ENCODE measurements around the gene GNG7. TPM values are rescaled to one million over a fixed set of nuclear protein-coding genes. Genes with fewer than 3 reads are reported as not detected.
"Not testable (repeated sequence)": the region's sequence is repeated elsewhere in the genome, so short reads cannot be mapped to it uniquely, and the experiment has no call there.

The GNG7 gene
- total RNA-seq, 1 donor from 2014 or later = 11.3 TPM

DNA sequence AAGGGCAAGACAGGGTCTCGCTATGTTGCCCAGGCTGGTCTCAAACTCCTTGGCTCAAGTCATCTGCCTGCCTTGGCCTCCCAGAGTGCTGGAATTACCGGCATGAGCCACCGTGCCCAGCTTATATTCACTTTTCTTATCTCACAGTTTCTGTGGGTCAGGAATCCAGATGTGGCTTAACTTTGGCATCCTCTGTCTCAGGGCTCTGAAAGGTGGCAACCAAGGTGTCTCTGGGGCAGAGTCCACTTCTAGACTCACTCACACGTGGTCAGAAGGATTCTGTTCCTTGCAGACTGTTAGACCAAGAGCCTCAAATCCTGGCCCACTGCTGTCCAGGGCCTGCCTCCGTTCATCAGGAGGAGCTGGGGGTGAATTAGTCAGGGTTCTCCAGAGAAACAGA is 238.1 kb downstream of the GNG7 start:
- no peak for DNase-seq (ENCODE audit: low spot score, unreplicated experiment)
- H3K36me3 Mint-ChIP-seq (ENCODE audit: insufficient read depth) = no peaks in the 10 kb centered on the region
- peaks cover 4% of the 10 kb centered on the region for H3K27me3 Mint-ChIP-seq
- no peaks in the 10 kb centered on the region for H3K4me1 Mint-ChIP-seq (ENCODE audit: low read depth)
- H3K27ac Mint-ChIP-seq = no peak overlapping the region
- no peaks in the 10 kb centered on the region for H3K9me3 Mint-ChIP-seq (ENCODE audit: low read depth)
- TF ChIP-seq, protein P1, sequence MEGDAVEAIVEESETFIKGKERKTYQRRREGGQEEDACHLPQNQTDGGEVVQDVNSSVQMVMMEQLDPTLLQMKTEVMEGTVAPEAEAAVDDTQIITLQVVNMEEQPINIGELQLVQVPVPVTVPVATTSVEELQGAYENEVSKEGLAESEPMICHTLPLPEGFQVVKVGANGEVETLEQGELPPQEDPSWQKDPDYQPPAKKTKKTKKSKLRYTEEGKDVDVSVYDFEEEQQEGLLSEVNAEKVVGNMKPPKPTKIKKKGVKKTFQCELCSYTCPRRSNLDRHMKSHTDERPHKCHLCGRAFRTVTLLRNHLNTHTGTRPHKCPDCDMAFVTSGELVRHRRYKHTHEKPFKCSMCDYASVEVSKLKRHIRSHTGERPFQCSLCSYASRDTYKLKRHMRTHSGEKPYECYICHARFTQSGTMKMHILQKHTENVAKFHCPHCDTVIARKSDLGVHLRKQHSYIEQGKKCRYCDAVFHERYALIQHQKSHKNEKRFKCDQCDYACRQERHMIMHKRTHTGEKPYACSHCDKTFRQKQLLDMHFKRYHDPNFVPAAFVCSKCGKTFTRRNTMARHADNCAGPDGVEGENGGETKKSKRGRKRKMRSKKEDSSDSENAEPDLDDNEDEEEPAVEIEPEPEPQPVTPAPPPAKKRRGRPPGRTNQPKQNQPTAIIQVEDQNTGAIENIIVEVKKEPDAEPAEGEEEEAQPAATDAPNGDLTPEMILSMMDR (IDR thresholded peaks at IDR 0.05; ENCODE audit: unreplicated experiment) = no peak
- H3K4me3 Mint-ChIP-seq (ENCODE audit: low read depth) = no peak overlapping the region

- H3K36me3 Mint-ChIP-seq (ENCODE audit: insufficient read depth); H3K4me1 Mint-ChIP-seq (ENCODE audit: low read depth); H3K27ac Mint-ChIP-seq; H3K27me3 Mint-ChIP-seq; DNase-seq (ENCODE audit: low spot score, unreplicated experiment); H3K9me3 Mint-ChIP-seq (ENCODE audit: low read depth); H3K4me3 Mint-ChIP-seq (ENCODE audit: low read depth): not testable (repeated sequence)
Observed at GRCh38 chr19:2463694-2464093, 238.8 kb downstream of the GNG7 start.

- Mint-ChIP-seq H3K27me3 (peaks cover 3% of the 10 kb centered on the region), H3K4me1 (ENCODE audit: low read depth) (no peaks in the 10 kb centered on the region), H3K9me3 (ENCODE audit: low read depth) (no peaks in the 10 kb centered on the region), H3K36me3 (ENCODE audit: insufficient read depth) (no peaks in the 10 kb centered on the region), H3K4me3 (ENCODE audit: low read depth) (peak overlapping the region; percentile 66), H3K27ac (peak overlapping the region; percentile 84)
- TF ChIP-seq, protein P1 (IDR thresholded peaks at IDR 0.05; ENCODE audit: unreplicated experiment) = no peak
- DNase-seq (ENCODE audit: low spot score, unreplicated experiment) = peak; percentile 70
Observed at GRCh38 chr19:2462635-2463421, 239.7 kb downstream of the GNG7 start.

- no peak overlapping the region for H3K27ac Mint-ChIP-seq
- no peaks in the 10 kb centered on the region for H3K36me3 Mint-ChIP-seq (ENCODE audit: insufficient read depth)
- no peak for DNase-seq (ENCODE audit: low spot score, unreplicated experiment)
- peak overlapping the region; percentile 66 for H3K4me3 Mint-ChIP-seq (ENCODE audit: low read depth)
- peaks cover 3% of the 10 kb centered on the region for H3K27me3 Mint-ChIP-seq
- TF ChIP-seq, protein P1 (IDR thresholded peaks at IDR 0.05; ENCODE audit: unreplicated experiment) = no peak
- no peaks in the 10 kb centered on the region for H3K9me3 Mint-ChIP-seq (ENCODE audit: low read depth)
- H3K4me1 Mint-ChIP-seq (ENCODE audit: low read depth) = peaks cover 2% of the 10 kb centered on the region
Observed at GRCh38 chr19:2461751-2462634, 240.5 kb downstream of the GNG7 start.

Small RNA genes within 50 kb of the gene (microRNA-seq; reads per million reads assigned to microRNA genes)
- gene MIR7850 (ENCODE audit: borderline number of aligned reads, unreplicated experiment) = not detected

Other genes with a start within 250 kb of the GNG7 start
- gene LMNB2, start 245.7 kb downstream of the GNG7 start, total RNA-seq = 90.0 and 93.6 TPM in 2 replicates
- 4.9 and 5.1 TPM in 2 replicates for gene GADD45B, start 226.6 kb downstream of the GNG7 start, total RNA-seq
- 8.6 and 10.8 TPM in 2 replicates for gene DIRAS1, start 18.7 kb upstream of the GNG7 start, total RNA-seq
- 22.7 and 23.8 TPM in 2 replicates for gene SLC39A3, start 37.3 kb upstream of the GNG7 start, total RNA-seq
- 74.1 and 77.5 TPM in 2 replicates for gene SGTA, start 80.6 kb upstream of the GNG7 start, total RNA-seq
- gene THOP1, start 82.8 kb upstream of the GNG7 start, total RNA-seq = 103 and 108 TPM in 2 replicates
- gene ZNF554, start 117.2 kb upstream of the GNG7 start, total RNA-seq = 12.1 and 14.1 TPM in 2 replicates
- gene ZNF555, start 138.8 kb upstream of the GNG7 start, total RNA-seq = 13.3 and 13.7 TPM in 2 replicates
- gene ZNF556, start 164.6 kb upstream of the GNG7 start, total RNA-seq = not detected in 2 replicates
- gene ZNF57, start 198.2 kb upstream of the GNG7 start, total RNA-seq = 3.8 and 5.3 TPM in 2 replicates
- 6.3 and 7.1 TPM in 2 replicates for gene ZNF77, start 242.3 kb upstream of the GNG7 start, total RNA-seq